Measurements from ENCODE around the gene RPL10. TPM values are rescaled to one million over a fixed set of nuclear protein-coding genes. Genes with fewer than 3 reads are reported as not detected.

RPL10 gene
- total and polyA plus RNA-seq, 2 experiments from 2014 or later: 1,000 to 2,299 TPM

- Histone ChIP-seq H3K9me3 (ENCODE audit: low read depth) (no peaks in the 10 kb centered on the region), H3K4me1 (ENCODE audit: low read depth) (no peaks in the 10 kb centered on the region), H3K27ac (no peak overlapping the region), H3K27me3 (no peaks in the 10 kb centered on the region), H3K36me3 (no peaks in the 10 kb centered on the region), H3K4me3 (no peak overlapping the region)
- DNase-seq (ENCODE audit: low read depth in 1 of 2, low spot score in 1 of 2): no peak
- no peak for TF ChIP-seq CTCF (IDR thresholded peaks at IDR 0.05; ENCODE audit: low read depth, low read length)
Observed at GRCh38 chrX:154441564-154441963, 43.4 kb downstream of the RPL10 start.

- no peaks in the 10 kb centered on the region for H3K27me3 ChIP-seq
- no peak overlapping the region for H3K4me3 ChIP-seq
- H3K4me1 ChIP-seq (ENCODE audit: low read depth): no peaks in the 10 kb centered on the region
- DNase-seq (ENCODE audit: low read depth in 1 of 2, low spot score in 1 of 2): no peak
- H3K27ac ChIP-seq: no peak overlapping the region
- H3K9me3 ChIP-seq (ENCODE audit: low read depth): no peaks in the 10 kb centered on the region
- TF ChIP-seq CTCF (IDR thresholded peaks at IDR 0.05; ENCODE audit: low read depth, low read length): no peak
- H3K36me3 ChIP-seq: no peaks in the 10 kb centered on the region
Observed at GRCh38 chrX:154441984-154442707, 44.0 kb downstream of the RPL10 start.

GRCh38 chrX:154443479-154443910 is 45.3 kb downstream of the RPL10 start:
- peak in 1 of 2 donors; percentile 8 for DNase-seq (ENCODE audit: low read depth in 1 of 2, low spot score in 1 of 2)
- peak overlapping the region; percentile 51 for H3K27ac ChIP-seq
- H3K9me3 ChIP-seq (ENCODE audit: low read depth): no peaks in the 10 kb centered on the region
- no peaks in the 10 kb centered on the region for H3K27me3 ChIP-seq
- no peaks in the 10 kb centered on the region for H3K36me3 ChIP-seq
- TF ChIP-seq CTCF (IDR thresholded peaks at IDR 0.05; ENCODE audit: low read depth, low read length): no peak
- H3K4me1 ChIP-seq (ENCODE audit: low read depth): no peaks in the 10 kb centered on the region
- H3K4me3 ChIP-seq: peak overlapping the region; percentile 60

GRCh38 chrX:154443992-154444754 is 46.0 kb downstream of the RPL10 start, which contains the start of gene FAM50A:
FAM50A (plus strand) TSS chrX:154444141; CDS start chrX:154444236, 95 bp downstream.
- no peaks in the 10 kb centered on the region for H3K9me3 ChIP-seq (ENCODE audit: low read depth)
- TF ChIP-seq CTCF (IDR thresholded peaks at IDR 0.05; ENCODE audit: low read depth, low read length): no peak
- H3K4me3 ChIP-seq: peak within 1 kb of the TSS; percentile 60
- H3K27me3 ChIP-seq: no peaks in the 10 kb centered on the region
- DNase-seq (ENCODE audit: low read depth in 1 of 2, low spot score in 1 of 2): peak; percentile 64 to 74
- no peaks in the 10 kb centered on the region for H3K4me1 ChIP-seq (ENCODE audit: low read depth)
- no peaks in the 10 kb centered on the region for H3K36me3 ChIP-seq
- peak within 1 kb of the TSS; percentile 72 for H3K27ac ChIP-seq

GRCh38 chrX:154444755-154445246 is 46.6 kb downstream of the RPL10 start:
- DNase-seq (ENCODE audit: low read depth in 1 of 2, low spot score in 1 of 2): no peak
- H3K36me3 ChIP-seq: no peaks in the 10 kb centered on the region

More at GRCh38 chrX:154444755-154445246, 46.6 kb downstream of the RPL10 start:
- Histone ChIP-seq H3K4me3 (peak overlapping the region; percentile 60), H3K27me3 (no peaks in the 10 kb centered on the region), H3K9me3 (ENCODE audit: low read depth) (no peaks in the 10 kb centered on the region), H3K27ac (no peak overlapping the region), H3K4me1 (ENCODE audit: low read depth) (no peaks in the 10 kb centered on the region)
- TF ChIP-seq CTCF (IDR thresholded peaks at IDR 0.05; ENCODE audit: low read depth, low read length): no peak

All from cardiac muscle cell (in vitro differentiated cells and primary cell).